H1 (cell line): ENCODE measurements around the gene ZNF232. TPM values are rescaled to one million over a fixed set of nuclear protein-coding genes. Genes with fewer than 3 reads are reported as not detected.

ENCODE experiments used
- CTCF ChIA-PET: fragments of 300-600 bp; sonication (Branson Sonifier 250); formaldehyde crosslinking; loops from one replicate; lab custom pipeline; 2021; ENCODE audit not compliant: partially characterized antibody; lab: Charles Lee
- POLR2A ChIA-PET: fragments of 300-600 bp; sonication (Branson Sonifier 250); formaldehyde crosslinking; loops from one replicate; lab custom pipeline; 2021; ENCODE audit warnings: inconsistent platforms; ENCODE audit not compliant: partially characterized antibody; lab: Charles Lee
- DNase-seq, 2 experiments: peaks; one replicate each; pipeline versions ENCODE4 v3.0.0 to v3.0.0-alpha.2; 2010 to 2022; ENCODE audit warnings: low spot score in 2 of 2, low read depth in 1 of 2, mixed read lengths in 1 of 2
- FAIRE-seq: peaks from 2 replicates; lab custom pipeline; 2011; peaks lifted over from hg19 to GRCh38; lab: Jason Lieb, UNC
- H2AFZ ChIP-seq: 2 replicates; pipeline ENCODE4 v1.8.1; 2012; ENCODE audit warnings: low read length, inconsistent platforms
- H2AK5ac ChIP-seq: 2 replicates; pipeline ENCODE4 v1.6.1; 2013; ENCODE audit warnings: low read depth, low read length
- H2BK120ac ChIP-seq: replicated peaks from 2 replicates; pipeline ENCODE3; 2013; ENCODE audit warnings: low read depth, low read length, inconsistent platforms
- H2BK12ac ChIP-seq: 2 replicates; pipeline ENCODE4 v1.6.1; 2013; ENCODE audit warnings: low read depth, low read length
- H2BK15ac ChIP-seq: 2 replicates; pipeline ENCODE4 v1.6.1; 2013; ENCODE audit warnings: low read length
- H2BK20ac ChIP-seq: 2 replicates; pipeline ENCODE4 v1.6.1; 2013; ENCODE audit warnings: low read length
- H2BK5ac ChIP-seq: 2 replicates; pipeline ENCODE4 v1.6.1; 2013; ENCODE audit warnings: low read depth, low read length
- H3K14ac ChIP-seq: 2 replicates; pipeline ENCODE4 v1.6.1; 2013; ENCODE audit warnings: inconsistent platforms; ENCODE audit not compliant: insufficient read length
- H3K18ac ChIP-seq: 2 replicates; pipeline ENCODE4 v1.6.1; 2013; ENCODE audit warnings: low read length; ENCODE audit errors: extremely low read depth
- H3K23ac ChIP-seq: 2 replicates; pipeline ENCODE4 v1.6.1; 2013; ENCODE audit warnings: inconsistent platforms; ENCODE audit not compliant: insufficient read length
- H3K23me2 ChIP-seq: 2 replicates; pipeline ENCODE4 v1.6.1; 2013; ENCODE audit warnings: low read depth, low read length
- H3K27ac ChIP-seq: 2 replicates; pipeline ENCODE4 v1.6.1; 2011; ENCODE audit warnings: low read depth, low read length, inconsistent platforms
- H3K27me3 ChIP-seq, 4 experiments: replicated peaks in 1 of 4; 1 replicate in 1 of 4; 2 replicates in 3 of 4; pipeline versions ENCODE4 v1.6.1 to v1.8.1; 2011 to 2013; ENCODE audit warnings: low read length in 3 of 4, mild to moderate bottlenecking in 3 of 4, inconsistent platforms in 2 of 4, mixed read lengths in 2 of 4, moderate library complexity in 1 of 4; ENCODE audit not compliant: control insufficient read depth in 3 of 4, insufficient read depth in 3 of 4; ENCODE audit errors: extremely low read depth in 1 of 4
- H3K36me3 ChIP-seq, 4 experiments: 2 replicates each; pipeline versions ENCODE4 v1.6.1 to v1.8.1; 2011 to 2013; ENCODE audit warnings: mild to moderate bottlenecking in 4 of 4, low read length in 3 of 4, moderate library complexity in 2 of 4, control low read depth in 1 of 4, inconsistent platforms in 1 of 4; ENCODE audit not compliant: insufficient read depth in 4 of 4, control insufficient read depth in 2 of 4
- H3K4ac ChIP-seq: replicated peaks from 2 replicates; pipeline ENCODE3; 2013; ENCODE audit warnings: low read length, low read depth, mixed read lengths, inconsistent platforms; ENCODE audit not compliant: insufficient read length
- H3K4me1 ChIP-seq, 4 experiments: replicated peaks in 1 of 4; 1 replicate in 1 of 4; 2 replicates in 3 of 4; pipeline versions ENCODE4 v1.6.1 to v1.8.1; 2011 to 2013; ENCODE audit warnings: low read length in 3 of 4, inconsistent platforms in 2 of 4, mixed read lengths in 1 of 4; ENCODE audit not compliant: insufficient read depth in 4 of 4, control insufficient read depth in 3 of 4
- H3K4me2 ChIP-seq, 2 experiments: 2 replicates each; pipeline versions ENCODE4 v1.6.1 to v1.8.1; 2011 to 2013; ENCODE audit warnings: low read depth in 2 of 2, low read length in 2 of 2, control low read depth in 1 of 2, inconsistent platforms in 1 of 2, mild to moderate bottlenecking in 1 of 2; ENCODE audit not compliant: insufficient read depth in 1 of 2
- H3K4me3 ChIP-seq, 4 experiments: fragments of 200-600, 300-600 bp in 1 of 4; sonication (generic), shearing (Covaris generic), sonication (Bioruptor Twin) in 1 of 4; 2 replicates each; pipeline versions ENCODE4 v1.5.1 to v1.8.1; 2011 to 2016; ENCODE audit warnings: low read length in 4 of 4, low read depth in 3 of 4, control low read depth in 2 of 4, inconsistent platforms in 2 of 4, mild to moderate bottlenecking in 2 of 4, mixed read lengths in 1 of 4, moderate library complexity in 1 of 4; ENCODE audit not compliant: insufficient read depth in 2 of 4; ENCODE audit errors: extremely low read depth in 1 of 4
- H3K56ac ChIP-seq: replicated peaks from 2 replicates; pipeline ENCODE3; 2013; ENCODE audit warnings: low read depth, mild to moderate bottlenecking, mixed read lengths, low read length, inconsistent platforms; ENCODE audit not compliant: insufficient read length
- H3K79me1 ChIP-seq: 2 replicates; pipeline ENCODE4 v1.6.1; 2013; ENCODE audit warnings: low read depth, low read length, control low read depth
- H3K79me2 ChIP-seq, 2 experiments: 2 replicates each; pipeline versions ENCODE4 v1.6.1 to v1.8.1; 2012 to 2013; ENCODE audit warnings: low read length in 2 of 2, mild to moderate bottlenecking in 2 of 2, inconsistent platforms in 1 of 2; ENCODE audit not compliant: insufficient read depth in 2 of 2, control insufficient read depth in 1 of 2
- H3K9ac ChIP-seq, 4 experiments: replicated peaks in 1 of 4; 1 replicate in 1 of 4; 2 replicates in 3 of 4; pipeline versions ENCODE4 v1.6.1 to v1.8.1; 2011 to 2013; ENCODE audit warnings: low read depth in 3 of 4, low read length in 3 of 4, control low read depth in 2 of 4, mild to moderate bottlenecking in 2 of 4, moderate library complexity in 2 of 4, inconsistent platforms in 1 of 4; ENCODE audit errors: extremely low read depth in 1 of 4
- H3K9me3 ChIP-seq, 2 experiments: 2 replicates each; pipeline versions ENCODE4 v1.6.1 to v1.8.1; 2012 to 2013; ENCODE audit warnings: mild to moderate bottlenecking in 2 of 2, moderate library complexity in 2 of 2, control low read depth in 1 of 2, inconsistent platforms in 1 of 2, low read depth in 1 of 2, low read length in 1 of 2, mixed read lengths in 1 of 2; ENCODE audit not compliant: insufficient read depth in 2 of 2
- H4K20me1 ChIP-seq, 2 experiments: replicated peaks in 1 of 2; 2 replicates each; pipeline versions ENCODE3 to v1.8.1; 2011 to 2013; ENCODE audit warnings: inconsistent platforms in 2 of 2, low read length in 2 of 2, mild to moderate bottlenecking in 1 of 2; ENCODE audit not compliant: insufficient read depth in 2 of 2, control insufficient read depth in 1 of 2
- H4K5ac ChIP-seq: 2 replicates; pipeline ENCODE4 v1.6.1; 2013; ENCODE audit warnings: low read length, low read depth, mixed read lengths, inconsistent platforms; ENCODE audit not compliant: insufficient read length
- H4K8ac ChIP-seq: 2 replicates; pipeline ENCODE4 v1.8.0; 2013; ENCODE audit warnings: mild to moderate bottlenecking, moderate library complexity, low read length, inconsistent platforms; ENCODE audit not compliant: insufficient read depth; ENCODE audit errors: extremely low read depth
- H4K91ac ChIP-seq: replicated peaks from 2 replicates; pipeline ENCODE3; 2013; ENCODE audit warnings: low read length, mixed read lengths, inconsistent platforms; ENCODE audit not compliant: insufficient read length
- BACH1 ChIP-seq: IDR thresholded peaks from 2 replicates; pipeline ENCODE4 v1.6.1; 2012; ENCODE audit warnings: low read length, improper control_type of control experiment
- CEBPB ChIP-seq: IDR thresholded peaks from 2 replicates; pipeline ENCODE4 v1.6.1; 2012; ENCODE audit warnings: low read depth, low read length
- PHF8 ChIP-seq: fragments of 200-600 bp; sonication (generic); conservative IDR thresholded peaks from 2 replicates; pipeline ENCODE4 v1.7.1; 2012; ENCODE audit warnings: low read depth, mild to moderate bottlenecking, inconsistent platforms, low read length, moderate library complexity
- SAP30 ChIP-seq: fragments of 300-600 bp; sonication (generic); IDR thresholded peaks from 2 replicates; pipeline ENCODE4 v1.7.1; 2012; ENCODE audit warnings: low read length, moderate library complexity, mild to moderate bottlenecking, inconsistent platforms; ENCODE audit not compliant: insufficient read depth, insufficient replicate concordance
- SIX5 ChIP-seq: IDR thresholded peaks from 2 replicates; pipeline ENCODE4 v1.6.1; 2011; ENCODE audit warnings: mild to moderate bottlenecking, low read depth, low read length
- TAF1 ChIP-seq: IDR thresholded peaks from 2 replicates; pipeline ENCODE4 v1.6.1; 2011; ENCODE audit warnings: mild to moderate bottlenecking, low read depth, low read length
- YY1 ChIP-seq: IDR thresholded peaks from 2 replicates; pipeline ENCODE4 v1.6.1; 2011; ENCODE audit warnings: low read depth, mild to moderate bottlenecking, low read length
- WGBS, 2 experiments: shearing (Covaris generic) in 1 of 2; methylation state at CpG; one replicate each; pipeline versions ENCODE4 v1.1.6 to v1.1.7; 2013 to 2015; ENCODE audit warnings: low lambda C conversion rate in 2 of 2, mixed read lengths in 2 of 2, inconsistent platforms in 1 of 2, low coverage in 1 of 2, missing lambda C conversion rate in 1 of 2; ENCODE audit not compliant: insufficient replicate concordance in 2 of 2, insufficient coverage in 1 of 2, insufficient read length in 1 of 2; ENCODE audit errors: extremely low coverage in 1 of 2, missing lambda C conversion rate in 1 of 2; 5-methylcytosine and 5-hydroxymethylcytosine counted together
- long read RNA-seq, 2 experiments: library from RNA in 1 of 2; library from capped mRNA in 1 of 2; stranded (forward); transcript quantifications; one replicate each; pipeline ENCODE4 v2.0.0, GENCODE V29; 2021; ENCODE audit warnings: inconsistent platforms in 1 of 2
- polyA minus RNA-seq, 3 experiments: library from RNA; depleted of rRNA, polyadenylated mRNA; stranded (reverse); fragments of >200 nt; gene quantifications; 1 replicate in 2 of 3; 2 replicates in 1 of 3; pipeline ENCODE4 v1.2.3, GENCODE V29; 2011
- polyA plus RNA-seq, 7 experiments: library from polyadenylated mRNA; depleted of rRNA in 3 of 7; stranded (reverse) in 5 of 7; unstranded in 2 of 7; fragments of >200 nt in 5 of 7; fragments of 200-250 nt in 2 of 7; gene quantifications; 1 replicate in 5 of 7; 2 replicates in 1 of 7; 4 replicates in 1 of 7; pipeline versions ENCODE4 v1.2.1 to v1.2.3, GENCODE V29; 2011 to 2013; ENCODE audit warnings: missing spikeins in 2 of 7, mixed read lengths in 2 of 7
- total RNA-seq: library from RNA; stranded (reverse); fragmentation: NEBNext Ultra II Directional; extraction: Animal tissue kit (Norgen Biotek cat#: 25700); gene quantifications from 2 replicates; pipeline ENCODE4 v1.2.1, GENCODE V29; 2021

The ZNF232 gene
- total RNA-seq (39.8 and 41.0 TPM in 2 replicates), polyA plus RNA-seq (2011; rRNA removed) (9.2 and 11.1 TPM in 2 replicates), polyA minus RNA-seq (2011; rRNA and poly(A)+ RNA removed) (20.4 and 22.6 TPM in 2 replicates)
- polyA plus RNA-seq (2011; cell fraction: cytosol; rRNA removed): 15.6 TPM
- polyA plus RNA-seq (2011; cell fraction: nucleus; rRNA removed): 13.4 TPM
- 25.1 to 28.4 TPM (median 26.8 TPM) in 4 replicates for polyA plus RNA-seq (2012, experiment 1 of 2)
- 9.6 TPM for polyA plus RNA-seq (2012, experiment 2 of 2)
- 28.4 TPM for polyA plus RNA-seq (2013, experiment 1 of 2)
- 27.7 TPM for polyA plus RNA-seq (2013, experiment 2 of 2)
- 10.9 TPM for polyA minus RNA-seq (2011; cell fraction: cytosol; rRNA and poly(A)+ RNA removed)
- polyA minus RNA-seq (2011; cell fraction: nucleus; rRNA and poly(A)+ RNA removed): 14.4 TPM
- long read RNA-seq, experiment 1, transcript ZNF232-205 (5 exons, 1,553 nt): major isoform, 5 of 27 reads
- long read RNA-seq, experiment 1, partial matches to known transcripts: 9 of 27 reads
- long read RNA-seq, experiment 1, other reads (novel, unspliced or antisense): 12 of 27 reads
- long read RNA-seq, experiment 2, transcript ZNF232-208 (4 exons, 1,610 nt): minor isoform, 7 of 99 reads
- long read RNA-seq, experiment 2, transcript ZNF232-207 (5 exons, 574 nt): minor isoform, 5 of 99 reads
- long read RNA-seq, experiment 2, transcript ZNF232-205 (5 exons, 1,553 nt): major isoform, 28 of 99 reads
- long read RNA-seq, experiment 2, partial matches to known transcripts: 18 of 99 reads
- long read RNA-seq, experiment 2, other reads (novel, unspliced or antisense): 40 of 99 reads

DNA sequence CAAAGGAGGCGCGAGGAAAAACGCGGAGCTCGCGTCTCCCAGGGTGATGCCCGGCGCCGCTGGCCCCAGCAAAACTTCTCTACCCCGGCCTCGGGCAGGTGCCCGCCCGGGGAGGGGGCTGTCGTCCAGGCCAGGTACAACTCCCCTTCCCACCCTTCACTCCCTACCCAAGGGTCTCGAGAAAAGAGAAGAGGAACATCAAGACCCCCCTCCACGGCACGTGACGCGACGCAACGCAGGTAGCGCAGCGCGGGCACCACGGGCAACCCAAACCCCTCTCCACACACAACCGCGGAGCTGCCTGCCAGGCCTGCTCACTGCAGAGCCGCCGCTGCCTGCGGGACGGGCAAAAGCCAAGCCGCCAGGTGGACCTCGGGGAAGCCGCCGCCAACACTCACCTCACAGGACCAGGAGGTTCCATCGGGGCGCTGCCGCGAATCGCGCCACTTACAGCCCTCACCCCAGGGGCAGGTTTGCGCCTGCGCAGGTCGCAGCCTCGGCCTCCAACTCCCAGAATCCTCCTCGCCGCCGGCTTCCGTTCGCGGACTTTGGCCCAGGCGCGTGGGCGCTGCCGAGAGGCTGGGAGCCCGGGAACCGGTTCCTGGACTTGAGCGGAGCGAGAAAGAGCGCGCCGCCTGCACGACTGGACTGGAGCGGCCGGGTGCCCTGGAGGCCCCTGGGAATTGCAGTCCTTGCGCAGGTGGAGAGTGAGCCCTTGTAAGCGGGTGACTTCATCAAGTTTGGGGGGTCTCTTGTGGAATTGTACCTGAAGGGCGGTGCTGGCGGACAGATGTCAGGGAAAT is at the start of gene ZNF232:
Gene ZNF232, minus strand, starts transcription at position 477 of the 803 bp plus-strand sequence. Its CDS starts 56 bp downstream, at position 421.
- Histone ChIP-seq H2BK120ac (no peak within 1 kb of the TSS), H3K79me2 (peaks cover 0 to 17% of the 10 kb centered on the region in 2 experiments; a peak in 2 of 4 replicates), H3K4me1 (peaks cover 0 to 5% (median 2%) of the 10 kb centered on the region in 4 experiments; a peak in 2 of 7 replicates), H3K4me2 (peak within 1 kb of the TSS; percentile 85 to 88), H2BK15ac (no peak within 1 kb of the TSS; the same call in 1 of the 2 replicates), H3K18ac (peak within 1 kb of the TSS; percentile 96), H3K4me3 (peak within 1 kb of the TSS; percentile 70 to 79 (median 74)), H3K14ac (peak within 1 kb of the TSS; percentile 73), H3K27ac (peak within 1 kb of the TSS; percentile 35; the same call in 1 of the 2 replicates), H2BK20ac (no peak within 1 kb of the TSS), H2BK12ac (peak within 1 kb of the TSS; percentile 80), H4K20me1 (peaks cover 0 to 3% of the 10 kb centered on the region in 2 experiments), H3K23ac (no peak within 1 kb of the TSS), H3K27me3 (no peaks in the 10 kb centered on the region), H3K4ac (peak within 1 kb of the TSS; percentile 94), H2AFZ (peak within 1 kb of the TSS; percentile 47), H3K79me1 (peaks cover 6% of the 10 kb centered on the region), H4K5ac (peak within 1 kb of the TSS; percentile 57), H3K56ac (peak within 1 kb of the TSS; percentile 94), H3K9me3 (peaks cover 0 to 4% of the 10 kb centered on the region in 2 experiments; a peak in 1 of 4 replicates), H4K8ac (peak within 1 kb of the TSS; percentile 94), H3K9ac (peak within 1 kb of the TSS; percentile 60 to 94 (median 84)), H2BK5ac (peak within 1 kb of the TSS; percentile 96), H2AK5ac (0 out of 2 replicates have a peak within 1 kb of the TSS, but pooled peaks have one; percentile 60), H3K36me3 (peaks cover 11 to 28% (median 21%) of the 10 kb centered on the region in 4 experiments; a peak in 7 of 8 replicates), H4K91ac (peak within 1 kb of the TSS; percentile 61), H3K23me2 (peaks cover 12% of the 10 kb centered on the region)
- no peak for FAIRE-seq
- peak; percentile 88 to 96 for DNase-seq
- WGBS, 2 experiments: 1% methylated on average over 62 of the region's 69 CpGs; no CpG with 5 or more reads in 1 of the 2 experiments
- CTCF ChIA-PET: interaction anchor here (0.6 to 1.5 kb wide), 5 partner anchors 10 to 270 kb away, joined by 3 read pairs; no protein-coding TSS in a partner anchor
- POLR2A ChIA-PET: interaction anchor here (1.0 to 3.7 kb wide), 12 partner anchors 10 to 163 kb away, joined by 3 to 28 read pairs (median 5); partner anchors contain the start of genes PFN1 and ZNF594
- peak; percentile 42 for TF ChIP-seq SIX5
- no peak for TF ChIP-seq SAP30
- TF ChIP-seq CEBPB: no peak
- 0 out of 2 replicates have a peak, but pooled peaks have one; percentile 10 for TF ChIP-seq YY1
- TF ChIP-seq BACH1: peak; percentile 59
- TF ChIP-seq PHF8: peak; percentile 81
- peak; percentile 74 for TF ChIP-seq TAF1
